ENCODE data around the gene IKZF1. TPM values are rescaled to one million over a fixed set of nuclear protein-coding genes. Genes with fewer than 3 reads are reported as not detected.
A peak's percentile ranks its signal among the peaks of the same experiment; 100 is the strongest.

IKZF1 gene
- total RNA-seq, 1 donor from 2014 or later, result 44.9 TPM

- intact Hi-C loops (cut with DNase I), result no loop called here
- peak overlapping the region; percentile 13 for H3K27ac ChIP-seq
- no peaks in the 10 kb centered on the region for H3K4me1 ChIP-seq
- H3K36me3 ChIP-seq, result no peaks in the 10 kb centered on the region
- TF ChIP-seq POLR2AphosphoS5 (IDR thresholded peaks at IDR 0.05; ENCODE audit: insufficient read depth in 1 of 2, low read depth in 1 of 2) (no peak), CTCF (IDR thresholded peaks at IDR 0.05) (no peak), POLR2A (IDR thresholded peaks at IDR 0.05) (no peak)
- no peak for DNase-seq (ENCODE audit: extremely low spot score in 2 of 2)
- no peaks in the 10 kb centered on the region for H3K27me3 ChIP-seq
- H3K4me3 ChIP-seq, result no peak overlapping the region
- H3K9me3 ChIP-seq, result no peaks in the 10 kb centered on the region
Measured at GRCh38 chr7:50312250-50313162, 8.0 kb downstream of the IKZF1 start.

GRCh38 chr7:50314836-50315592 is 10.5 kb downstream of the IKZF1 start:
- Histone ChIP-seq H3K27me3 (no peaks in the 10 kb centered on the region), H3K27ac (peak overlapping the region; percentile 28), H3K9me3 (no peaks in the 10 kb centered on the region), H3K4me1 (no peaks in the 10 kb centered on the region), H3K4me3 (peak overlapping the region in 1 of 2 donors; percentile 11), H3K36me3 (no peaks in the 10 kb centered on the region)
- intact Hi-C loops (cut with DNase I), result no loop called here
- TF ChIP-seq POLR2AphosphoS5 (IDR thresholded peaks at IDR 0.05; ENCODE audit: insufficient read depth in 1 of 2, low read depth in 1 of 2) (no peak), POLR2A (IDR thresholded peaks at IDR 0.05) (no peak), CTCF (IDR thresholded peaks at IDR 0.05) (no peak)
- no peak for DNase-seq (ENCODE audit: extremely low spot score in 2 of 2)

- no peak for DNase-seq (ENCODE audit: extremely low spot score in 2 of 2)
- H3K27me3 ChIP-seq, result no peaks in the 10 kb centered on the region
- TF ChIP-seq POLR2A (IDR thresholded peaks at IDR 0.05) (no peak), POLR2AphosphoS5 (IDR thresholded peaks at IDR 0.05; ENCODE audit: insufficient read depth in 1 of 2, low read depth in 1 of 2) (no peak), CTCF (IDR thresholded peaks at IDR 0.05) (no peak)
Measured at GRCh38 chr7:50315739-50316671, 11.5 kb downstream of the IKZF1 start.

GRCh38 chr7:50317221-50317678 is 12.7 kb downstream of the IKZF1 start:
- Histone ChIP-seq H3K27me3 (no peaks in the 10 kb centered on the region), H3K4me3 (no peak overlapping the region), H3K4me1 (no peaks in the 10 kb centered on the region), H3K27ac (no peak overlapping the region), H3K9me3 (no peaks in the 10 kb centered on the region), H3K36me3 (no peaks in the 10 kb centered on the region)
- intact Hi-C loops (cut with DNase I), result no loop called here
- TF ChIP-seq CTCF (IDR thresholded peaks at IDR 0.05) (no peak), POLR2A (IDR thresholded peaks at IDR 0.05) (no peak), POLR2AphosphoS5 (IDR thresholded peaks at IDR 0.05; ENCODE audit: insufficient read depth in 1 of 2, low read depth in 1 of 2) (no peak)
- DNase-seq (ENCODE audit: extremely low spot score in 2 of 2), result no peak

More at GRCh38 chr7:50315739-50316671, 11.5 kb downstream of the IKZF1 start:
- intact Hi-C loops (cut with DNase I), result no loop called here
- no peaks in the 10 kb centered on the region for H3K9me3 ChIP-seq
- no peaks in the 10 kb centered on the region for H3K4me1 ChIP-seq
- H3K27ac ChIP-seq, result peak overlapping the region; percentile 6
- no peak overlapping the region for H3K4me3 ChIP-seq
- H3K36me3 ChIP-seq, result no peaks in the 10 kb centered on the region
